Keratinocyte (primary cell): ENCODE results near the gene KCNJ8. TPM values are rescaled to one million over a fixed set of nuclear protein-coding genes. Genes with fewer than 3 reads are reported as not detected.
"Not testable (repeated sequence)": the region's sequence is repeated elsewhere in the genome, so short reads cannot be mapped to it uniquely, and the experiment has no call there.

Experiments
- DNase-seq: peaks from one replicate; pipeline ENCODE4 v3.0.0-alpha.2; 2011; ENCODE audit warnings: low read depth, missing footprints, low spot score
- FAIRE-seq: peaks from 2 replicates; lab custom pipeline; 2011; peaks lifted over from hg19 to GRCh38; lab: Jason Lieb, UNC
- H2AFZ ChIP-seq: 2 replicates; pipeline ENCODE4 v1.6.0; 2012; ENCODE audit warnings: low read length, control low read depth, inconsistent platforms; ENCODE audit not compliant: control insufficient read depth
- H3K27ac ChIP-seq: 2 replicates; pipeline ENCODE4 v1.5.1; 2011; ENCODE audit warnings: low read length; ENCODE audit not compliant: control insufficient read depth, insufficient read depth
- H3K27me3 ChIP-seq: 3 replicates; pipeline ENCODE4 v1.6.0; 2011; ENCODE audit warnings: low read length; ENCODE audit not compliant: control insufficient read depth, insufficient read depth; ENCODE audit errors: extremely low read depth
- H3K36me3 ChIP-seq, 2 experiments: 2 replicates in 1 of 2; 3 replicates in 1 of 2; pipeline ENCODE4 v1.5.1; 2011; ENCODE audit warnings: low read length in 2 of 2, mild to moderate bottlenecking in 1 of 2; ENCODE audit not compliant: control insufficient read depth in 2 of 2, insufficient read depth in 2 of 2; ENCODE audit errors: extremely low read depth in 1 of 2
- H3K4me1 ChIP-seq: 3 replicates; pipeline ENCODE4 v1.5.1; 2011; ENCODE audit warnings: low read length; ENCODE audit not compliant: control insufficient read depth, insufficient read depth; ENCODE audit errors: extremely low read depth
- H3K4me2 ChIP-seq: 3 replicates; pipeline ENCODE4 v1.6.0; 2011; ENCODE audit warnings: low read depth, low read length; ENCODE audit not compliant: control insufficient read depth, insufficient read depth; ENCODE audit errors: extremely low read depth
- H3K4me3 ChIP-seq, 3 experiments: fragments of 200-600 bp in 1 of 3; sonication (generic) in 1 of 3; 2 replicates in 2 of 3; 3 replicates in 1 of 3; pipeline ENCODE4 v1.5.1; 2011 to 2016; ENCODE audit warnings: low read length in 3 of 3, mild to moderate bottlenecking in 3 of 3, control low read depth in 2 of 3, inconsistent platforms in 1 of 3, low read depth in 1 of 3, mixed read lengths in 1 of 3, mixed run types in 1 of 3, moderate library complexity in 1 of 3; ENCODE audit not compliant: control insufficient read depth in 2 of 3, insufficient read depth in 2 of 3; ENCODE audit errors: extremely low read depth in 1 of 3
- H3K79me2 ChIP-seq: 2 replicates; pipeline ENCODE4 v1.6.0; 2012; ENCODE audit warnings: low read length; ENCODE audit not compliant: control insufficient read depth, insufficient read depth
- H3K9ac ChIP-seq: 3 replicates; pipeline ENCODE4 v1.6.0; 2011; ENCODE audit warnings: low read length; ENCODE audit not compliant: control insufficient read depth, insufficient read depth; ENCODE audit errors: extremely low read depth
- H3K9me1 ChIP-seq: 3 replicates; pipeline ENCODE4 v1.6.0; 2011; ENCODE audit warnings: low read length; ENCODE audit not compliant: control insufficient read depth, insufficient read depth; ENCODE audit errors: extremely low read depth
- H3K9me3 ChIP-seq: 2 replicates; pipeline ENCODE4 v1.5.1; 2012; ENCODE audit warnings: low read depth, low read length; ENCODE audit not compliant: control insufficient read depth
- H4K20me1 ChIP-seq: 3 replicates; pipeline ENCODE4 v1.6.0; 2011; ENCODE audit warnings: low read length; ENCODE audit not compliant: control insufficient read depth, insufficient read depth; ENCODE audit errors: extremely low read depth
- EZH2 ChIP-seq: IDR thresholded peaks from one replicate; pipeline ENCODE4 v1.6.1; 2012; ENCODE audit warnings: inconsistent platforms, mild to moderate bottlenecking, low read length, moderate library complexity
- dilution Hi-C: fragments of 300-500 bp; cut with MboI; formaldehyde crosslinking; loops from one replicate; pipeline ENCODE4 v1.7.0; 2020; ENCODE audit warnings: low sequenced_read_pairs; ENCODE audit not compliant: extremely low pct_ligation_motif_present
- polyA plus RNA-seq, 5 experiments: library from polyadenylated mRNA; depleted of rRNA in 3 of 5; stranded (reverse) in 3 of 5; stranded (forward) in 1 of 5; unstranded in 1 of 5; fragments of >200 nt; gene quantifications; 1 replicate in 1 of 5; 2 replicates in 3 of 5; 3 replicates in 1 of 5; pipeline versions ENCODE4 v1.2.1 to v1.2.3, GENCODE V29; 2011 to 2012; ENCODE audit warnings: missing spikeins in 2 of 5, low read depth in 1 of 5, low replicate concordance in 1 of 5
- TF ChIP-seq, protein P1 (sequence below), 3 experiments: IDR thresholded peaks in 1 of 3; conservative IDR thresholded peaks in 1 of 3; optimal IDR thresholded peaks in 1 of 3; 2 replicates in 2 of 3; 3 replicates in 1 of 3; pipeline versions ENCODE3 to v1.5.1; 2011; ENCODE audit warnings: low read length in 3 of 3, mild to moderate bottlenecking in 3 of 3, moderate library complexity in 2 of 3, control low read depth in 1 of 3, inconsistent platforms in 1 of 3; ENCODE audit not compliant: insufficient read depth in 2 of 3; ENCODE audit errors: extremely low read depth in 1 of 3

The KCNJ8 gene
- polyA plus RNA-seq, 1 donor (not counting 4 experiments of a cell fraction or from before 2014, with no cell fraction given) = not detected

DNA sequence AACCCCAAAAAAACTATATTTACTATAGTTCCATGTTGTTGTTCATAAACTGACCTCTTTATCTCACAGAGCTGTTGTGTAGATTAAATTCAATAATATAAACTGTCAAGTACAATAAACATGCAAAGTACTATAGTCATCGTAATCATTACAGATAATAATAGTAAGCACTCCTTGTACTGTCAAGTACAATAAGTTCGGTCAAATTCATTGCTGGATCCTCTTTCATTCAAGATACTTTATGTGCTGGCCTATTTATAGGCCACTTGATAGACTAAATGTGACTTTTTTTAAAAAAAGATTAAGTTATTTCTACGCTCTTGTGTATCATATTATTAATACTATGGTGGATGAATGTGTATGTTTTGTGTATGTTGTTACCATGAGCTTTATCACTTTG, 39.2 kb upstream of the KCNJ8 start:
- peaks cover 3% of the 10 kb centered on the region for H3K4me1 ChIP-seq
- H3K9me3 ChIP-seq = no peaks in the 10 kb centered on the region
- no peak overlapping the region for H3K4me2 ChIP-seq
- H3K4me3 ChIP-seq = no peak overlapping the region
- dilution Hi-C loops = no loop called here
- H3K36me3 ChIP-seq = no peaks in the 10 kb centered on the region
- FAIRE-seq (no peak), DNase-seq (no peak)
- TF ChIP-seq EZH2 = no peak
- TF ChIP-seq, protein P1, sequence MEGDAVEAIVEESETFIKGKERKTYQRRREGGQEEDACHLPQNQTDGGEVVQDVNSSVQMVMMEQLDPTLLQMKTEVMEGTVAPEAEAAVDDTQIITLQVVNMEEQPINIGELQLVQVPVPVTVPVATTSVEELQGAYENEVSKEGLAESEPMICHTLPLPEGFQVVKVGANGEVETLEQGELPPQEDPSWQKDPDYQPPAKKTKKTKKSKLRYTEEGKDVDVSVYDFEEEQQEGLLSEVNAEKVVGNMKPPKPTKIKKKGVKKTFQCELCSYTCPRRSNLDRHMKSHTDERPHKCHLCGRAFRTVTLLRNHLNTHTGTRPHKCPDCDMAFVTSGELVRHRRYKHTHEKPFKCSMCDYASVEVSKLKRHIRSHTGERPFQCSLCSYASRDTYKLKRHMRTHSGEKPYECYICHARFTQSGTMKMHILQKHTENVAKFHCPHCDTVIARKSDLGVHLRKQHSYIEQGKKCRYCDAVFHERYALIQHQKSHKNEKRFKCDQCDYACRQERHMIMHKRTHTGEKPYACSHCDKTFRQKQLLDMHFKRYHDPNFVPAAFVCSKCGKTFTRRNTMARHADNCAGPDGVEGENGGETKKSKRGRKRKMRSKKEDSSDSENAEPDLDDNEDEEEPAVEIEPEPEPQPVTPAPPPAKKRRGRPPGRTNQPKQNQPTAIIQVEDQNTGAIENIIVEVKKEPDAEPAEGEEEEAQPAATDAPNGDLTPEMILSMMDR (optimal IDR thresholded peaks at IDR 0.05 in 1 of 3, IDR thresholded peaks at IDR 0.05 in 1 of 3, conservative IDR thresholded peaks at IDR 0.05 in 1 of 3; ENCODE audit: extremely low read depth in 1 of 3, insufficient read depth in 2 of 3, low read length in 3 of 3) = no peak
- no peak overlapping the region for H3K27ac ChIP-seq
- H4K20me1 ChIP-seq = no peaks in the 10 kb centered on the region
- no peak overlapping the region for H2AFZ ChIP-seq
- no peaks in the 10 kb centered on the region for H3K79me2 ChIP-seq
- no peak overlapping the region for H3K9ac ChIP-seq
- no peaks in the 10 kb centered on the region for H3K27me3 ChIP-seq
- no peaks in the 10 kb centered on the region for H3K9me1 ChIP-seq

DNA sequence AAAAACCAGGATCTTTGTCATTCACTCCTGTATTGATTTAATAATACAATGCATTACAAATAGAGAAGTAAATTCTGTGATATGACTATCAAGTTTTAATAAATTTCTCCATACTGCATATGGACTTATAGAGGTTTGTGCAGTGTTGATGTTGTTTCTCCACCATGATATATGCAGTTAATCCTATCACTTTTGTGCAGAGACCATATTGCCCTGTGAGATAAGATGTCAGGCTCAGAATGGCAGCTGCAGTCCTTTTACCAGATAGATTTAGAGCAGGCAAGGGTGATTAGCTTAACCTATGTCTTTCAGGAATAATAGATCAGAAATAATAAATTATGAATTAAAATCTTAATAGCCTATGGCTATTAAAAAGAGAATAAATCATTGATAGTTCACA, 38.6 kb upstream of the KCNJ8 start:
- H3K27me3 ChIP-seq = no peaks in the 10 kb centered on the region
- H3K9me1 ChIP-seq = no peaks in the 10 kb centered on the region
- no peaks in the 10 kb centered on the region for H4K20me1 ChIP-seq
- no peak overlapping the region for H3K9ac ChIP-seq
- no peaks in the 10 kb centered on the region for H3K9me3 ChIP-seq
- H3K4me3 ChIP-seq = no peak overlapping the region
- no peak overlapping the region for H3K4me2 ChIP-seq
- no peaks in the 10 kb centered on the region for H3K79me2 ChIP-seq
- DNase-seq = no peak
- H3K36me3 ChIP-seq = no peaks in the 10 kb centered on the region
- no peak for FAIRE-seq
- TF ChIP-seq, protein P1 (optimal IDR thresholded peaks at IDR 0.05 in 1 of 3, IDR thresholded peaks at IDR 0.05 in 1 of 3, conservative IDR thresholded peaks at IDR 0.05 in 1 of 3; ENCODE audit: extremely low read depth in 1 of 3, insufficient read depth in 2 of 3, low read length in 3 of 3) = no peak
- TF ChIP-seq EZH2 = no peak
- dilution Hi-C loops = no loop called here
- H3K27ac ChIP-seq = no peak overlapping the region
- no peaks in the 10 kb centered on the region for H3K4me1 ChIP-seq
- H2AFZ ChIP-seq = no peak overlapping the region

DNA sequence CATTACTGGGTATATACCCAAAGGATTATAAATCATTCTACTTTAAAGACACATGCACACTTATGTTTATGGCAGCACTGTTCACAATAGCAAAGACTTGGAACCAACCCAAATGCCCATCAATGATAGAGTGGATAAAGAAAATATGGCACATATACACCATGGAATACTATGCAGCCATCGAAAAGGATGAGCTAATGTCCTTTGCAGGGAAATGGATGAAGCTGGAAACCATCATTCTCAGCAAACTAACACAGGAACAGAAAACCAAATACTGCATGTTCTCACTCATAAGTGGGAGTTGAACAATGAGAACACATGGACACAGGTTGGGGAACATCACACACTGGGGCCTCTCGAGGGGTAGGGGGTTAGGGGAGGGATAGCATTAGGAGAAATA, 37.8 kb upstream of the KCNJ8 start:
- H3K27me3 ChIP-seq, H3K4me3 ChIP-seq, H3K36me3 ChIP-seq, H3K9me1 ChIP-seq, H3K79me2 ChIP-seq, dilution Hi-C loops, H3K27ac ChIP-seq, H3K9me3 ChIP-seq, H3K4me1 ChIP-seq, DNase-seq, H4K20me1 ChIP-seq, FAIRE-seq, H3K9ac ChIP-seq, H2AFZ ChIP-seq, H3K4me2 ChIP-seq: not testable (repeated sequence)
